RPMI7951 (cell line): Measurements from ENCODE around the gene ZNF490. TPM values are rescaled to one million over a fixed set of nuclear protein-coding genes. Genes with fewer than 3 reads are reported as not detected.

Source experiments
- DNase-seq: peaks from one replicate; pipeline ENCODE4 v3.0.0-alpha.2; 2012; ENCODE audit warnings: low read depth
- total RNA-seq: library from RNA; depleted of rRNA; stranded (reverse); fragments of >200 nt; shearing (Covaris generic); gene quantifications from 2 replicates; pipeline ENCODE4 v1.2.3, GENCODE V29; 2014; rRNA removed

ZNF490 gene
- total RNA-seq, 1 experiment from 2014 or later, result 4.7 TPM

- DNase-seq, result no peak
Observed at GRCh38 chr19:12543855-12544254, 66.8 kb downstream of the ZNF490 start.

Other genes with a start within 250 kb of the ZNF490 start
- 1.6 and 2.1 TPM in 2 replicates for gene ZNF442, start 245.1 kb downstream of the ZNF490 start, total RNA-seq
- 3.9 and 4.8 TPM in 2 replicates for gene ZNF799, start 209.5 kb downstream of the ZNF490 start, total RNA-seq
- 4.8 and 5.8 TPM in 2 replicates for gene ZNF443, start 169.8 kb downstream of the ZNF490 start, total RNA-seq
- gene ZNF709, start 126.0 kb downstream of the ZNF490 start, total RNA-seq, result 3.0 and 3.5 TPM in 2 replicates
- 2.5 and 3.3 TPM in 2 replicates for gene ZNF564, start 59.3 kb downstream of the ZNF490 start, total RNA-seq
- gene ZNF791, start 107 bp upstream of the ZNF490 start, total RNA-seq, result 9.6 and 10.8 TPM in 2 replicates
- gene MAN2B1, start 55.9 kb upstream of the ZNF490 start, total RNA-seq, result 22.6 and 25.2 TPM in 2 replicates
- gene WDR83, start 56.0 kb upstream of the ZNF490 start, total RNA-seq, result 10.2 and 14.6 TPM in 2 replicates
- gene DHPS, start 71.1 kb upstream of the ZNF490 start, total RNA-seq, result 95.2 and 109 TPM in 2 replicates
- gene GNG14, start 77.2 kb upstream of the ZNF490 start, total RNA-seq, result not detected in 2 replicates
- 21.6 and 24.4 TPM in 2 replicates for gene FBXW9, start 85.8 kb upstream of the ZNF490 start, total RNA-seq
- 28.2 and 29.9 TPM in 2 replicates for gene TNPO2, start 113.1 kb upstream of the ZNF490 start, total RNA-seq
- gene TRIR, start 123.9 kb upstream of the ZNF490 start, total RNA-seq, result 276 and 304 TPM in 2 replicates
- 115 and 127 TPM in 2 replicates for gene GET3, start 126.7 kb upstream of the ZNF490 start, total RNA-seq
- 0.10 TPM in 1 of 2 replicates, not detected in the other for gene BEST2, start 141.0 kb upstream of the ZNF490 start, total RNA-seq
- 4.0 and 9.0 TPM in 2 replicates for gene HOOK2, start 164.7 kb upstream of the ZNF490 start, total RNA-seq
- 44.1 and 61.9 TPM in 2 replicates for gene JUNB, start 180.7 kb upstream of the ZNF490 start, total RNA-seq
- 443 and 513 TPM in 2 replicates for gene PRDX2, start 191.0 kb upstream of the ZNF490 start, total RNA-seq
- gene THSD8, start 191.3 kb upstream of the ZNF490 start, total RNA-seq, result not detected in 2 replicates
- 83.6 and 99.1 TPM in 2 replicates for gene RNASEH2A, start 195.8 kb upstream of the ZNF490 start, total RNA-seq
- 0.68 TPM in 1 of 2 replicates, not detected in the other for gene RTBDN, start 223.8 kb upstream of the ZNF490 start, total RNA-seq
- gene MAST1, start 227.7 kb upstream of the ZNF490 start, total RNA-seq, result 0.10 and 1.6 TPM in 2 replicates